ENCODE data around the gene FOXK2. TPM values are rescaled to one million over a fixed set of nuclear protein-coding genes. Genes with fewer than 3 reads are reported as not detected.

FOXK2 gene
- total RNA-seq, 2 experiments from 2014 or later, result 76.2 to 144 TPM

DNA sequence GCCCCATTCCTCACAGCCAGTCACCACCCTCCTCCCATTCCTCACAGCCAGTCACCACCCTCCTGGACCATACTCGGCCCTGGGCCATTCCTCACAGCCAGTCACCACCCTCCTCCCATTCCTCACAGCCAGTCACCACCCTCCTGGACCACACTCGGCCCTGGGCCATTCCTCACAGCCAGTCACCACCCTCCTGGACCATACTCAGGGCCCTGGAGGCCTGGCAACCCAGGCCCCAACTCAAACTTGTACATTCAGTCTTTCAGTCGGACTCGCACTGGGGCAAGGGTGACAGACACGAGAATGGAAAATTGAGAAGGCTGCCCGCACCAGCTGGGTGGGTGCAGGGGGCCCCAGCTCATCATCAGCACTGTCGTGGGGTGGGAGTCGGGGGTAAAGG, 30.4 kb upstream of the FOXK2 start:
- Histone ChIP-seq H3K9me3 (ENCODE audit: low read length) (no peaks in the 10 kb centered on the region), H3K9me2 (ENCODE audit: insufficient read depth, low read length) (no peaks in the 10 kb centered on the region), H3K4me2 (ENCODE audit: low read length) (no peak overlapping the region), H3K36me3 (ENCODE audit: insufficient read depth, low read length) (peaks cover 48% of the 10 kb centered on the region), H3K27ac (ENCODE audit: low read depth, low read length, poor library complexity, severe bottlenecking) (no peak overlapping the region), H3K4me1 (ENCODE audit: insufficient read depth, low read length, poor library complexity, severe bottlenecking) (peaks cover 29% of the 10 kb centered on the region), H3K4me3 (ENCODE audit: low read depth, low read length, poor library complexity, severe bottlenecking) (no peak overlapping the region), H2AFZ (ENCODE audit: low read length) (no peak overlapping the region), H3K79me2 (ENCODE audit: insufficient read depth, low read depth, low read length) (no peaks in the 10 kb centered on the region), H4K20me1 (ENCODE audit: insufficient read depth, low read length) (no peaks in the 10 kb centered on the region)
- ChIA-PET POLR2A (interaction anchor here (0.6 kb wide), 1 partner anchor 57 kb away, joined by 3 read pairs; no protein-coding TSS in a partner anchor), CTCF (ENCODE audit: unreplicated experiment) (no interaction called here)
- TF ChIP-seq, protein P1, sequence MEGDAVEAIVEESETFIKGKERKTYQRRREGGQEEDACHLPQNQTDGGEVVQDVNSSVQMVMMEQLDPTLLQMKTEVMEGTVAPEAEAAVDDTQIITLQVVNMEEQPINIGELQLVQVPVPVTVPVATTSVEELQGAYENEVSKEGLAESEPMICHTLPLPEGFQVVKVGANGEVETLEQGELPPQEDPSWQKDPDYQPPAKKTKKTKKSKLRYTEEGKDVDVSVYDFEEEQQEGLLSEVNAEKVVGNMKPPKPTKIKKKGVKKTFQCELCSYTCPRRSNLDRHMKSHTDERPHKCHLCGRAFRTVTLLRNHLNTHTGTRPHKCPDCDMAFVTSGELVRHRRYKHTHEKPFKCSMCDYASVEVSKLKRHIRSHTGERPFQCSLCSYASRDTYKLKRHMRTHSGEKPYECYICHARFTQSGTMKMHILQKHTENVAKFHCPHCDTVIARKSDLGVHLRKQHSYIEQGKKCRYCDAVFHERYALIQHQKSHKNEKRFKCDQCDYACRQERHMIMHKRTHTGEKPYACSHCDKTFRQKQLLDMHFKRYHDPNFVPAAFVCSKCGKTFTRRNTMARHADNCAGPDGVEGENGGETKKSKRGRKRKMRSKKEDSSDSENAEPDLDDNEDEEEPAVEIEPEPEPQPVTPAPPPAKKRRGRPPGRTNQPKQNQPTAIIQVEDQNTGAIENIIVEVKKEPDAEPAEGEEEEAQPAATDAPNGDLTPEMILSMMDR (conservative IDR thresholded peaks at IDR 0.05; ENCODE audit: low read length), result no peak
- no peak for TF ChIP-seq EZH2phosphoT487 (IDR thresholded peaks at IDR 0.05; ENCODE audit: borderline replicate concordance, low read depth, low read length)
- BruUV-seq (replicated peaks), result no TSS peak
- DNase-seq (ENCODE audit: low spot score), result no peak
- intact Hi-C loops (cut with micrococcal nuclease; ENCODE audit: unreplicated experiment), result no loop called here

DNA sequence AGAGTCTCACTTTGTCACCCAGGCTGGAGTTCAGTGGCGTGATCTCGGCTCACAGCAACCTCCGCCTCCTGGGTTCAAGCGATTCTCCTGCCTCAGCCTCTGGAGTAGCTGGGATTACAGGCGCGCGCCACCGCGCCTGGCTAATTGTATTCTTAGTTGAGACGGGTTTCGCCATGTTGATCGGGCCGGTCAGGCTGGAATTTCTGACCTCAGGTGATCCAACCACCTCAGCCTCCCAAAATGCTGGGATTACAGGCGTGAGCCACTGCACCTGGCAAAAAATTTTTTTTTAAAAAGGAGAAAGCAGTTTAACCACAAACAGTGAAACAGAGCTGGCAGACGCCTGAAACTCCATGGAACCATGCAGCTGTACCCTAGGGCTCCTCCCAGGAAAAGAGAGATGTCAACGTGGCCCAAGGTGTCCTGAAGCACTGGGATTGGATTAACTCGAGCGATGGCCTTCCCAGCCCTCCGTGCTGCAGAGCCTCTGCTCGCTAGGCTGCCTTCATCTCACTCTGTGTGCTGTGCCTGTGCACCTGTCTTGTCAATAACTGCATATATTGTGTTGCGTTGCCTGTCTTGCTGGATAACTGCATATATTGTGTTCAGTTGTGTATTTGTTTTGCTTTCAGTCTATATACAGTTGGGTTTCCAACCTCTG, 29.6 kb upstream of the FOXK2 start:
- Histone ChIP-seq H3K9me3 (ENCODE audit: low read length) (no peaks in the 10 kb centered on the region), H3K27ac (ENCODE audit: low read depth, low read length, poor library complexity, severe bottlenecking) (peak overlapping the region; percentile 59), H3K36me3 (ENCODE audit: insufficient read depth, low read length) (peaks cover 39% of the 10 kb centered on the region), H3K4me2 (ENCODE audit: low read length) (peak overlapping the region; percentile 49), H2AFZ (ENCODE audit: low read length) (no peak overlapping the region), H3K79me2 (ENCODE audit: insufficient read depth, low read depth, low read length) (no peaks in the 10 kb centered on the region), H3K9me2 (ENCODE audit: insufficient read depth, low read length) (no peaks in the 10 kb centered on the region), H4K20me1 (ENCODE audit: insufficient read depth, low read length) (no peaks in the 10 kb centered on the region), H3K4me3 (ENCODE audit: low read depth, low read length, poor library complexity, severe bottlenecking) (peak overlapping the region; percentile 8), H3K4me1 (ENCODE audit: insufficient read depth, low read length, poor library complexity, severe bottlenecking) (peaks cover 34% of the 10 kb centered on the region)
- no peak for DNase-seq (ENCODE audit: low spot score)
- POLR2A ChIA-PET, result interaction anchor here (0.6 kb wide), 2 partner anchors 56 to 156 kb away, joined by 3 to 7 read pairs; no protein-coding TSS in a partner anchor
- intact Hi-C loops (cut with micrococcal nuclease; ENCODE audit: unreplicated experiment), result loop anchor here (1.0 to 10.0 kb wide), 2 partner anchors 41 to 195 kb away; no protein-coding TSS in a partner anchor
- no TSS peak for BruUV-seq (replicated peaks)
- TF ChIP-seq, protein P1 (conservative IDR thresholded peaks at IDR 0.05; ENCODE audit: low read length), result no peak
- TF ChIP-seq EZH2phosphoT487 (IDR thresholded peaks at IDR 0.05; ENCODE audit: borderline replicate concordance, low read depth, low read length), result no peak
- CTCF ChIA-PET (ENCODE audit: unreplicated experiment), result no interaction called here

DNA sequence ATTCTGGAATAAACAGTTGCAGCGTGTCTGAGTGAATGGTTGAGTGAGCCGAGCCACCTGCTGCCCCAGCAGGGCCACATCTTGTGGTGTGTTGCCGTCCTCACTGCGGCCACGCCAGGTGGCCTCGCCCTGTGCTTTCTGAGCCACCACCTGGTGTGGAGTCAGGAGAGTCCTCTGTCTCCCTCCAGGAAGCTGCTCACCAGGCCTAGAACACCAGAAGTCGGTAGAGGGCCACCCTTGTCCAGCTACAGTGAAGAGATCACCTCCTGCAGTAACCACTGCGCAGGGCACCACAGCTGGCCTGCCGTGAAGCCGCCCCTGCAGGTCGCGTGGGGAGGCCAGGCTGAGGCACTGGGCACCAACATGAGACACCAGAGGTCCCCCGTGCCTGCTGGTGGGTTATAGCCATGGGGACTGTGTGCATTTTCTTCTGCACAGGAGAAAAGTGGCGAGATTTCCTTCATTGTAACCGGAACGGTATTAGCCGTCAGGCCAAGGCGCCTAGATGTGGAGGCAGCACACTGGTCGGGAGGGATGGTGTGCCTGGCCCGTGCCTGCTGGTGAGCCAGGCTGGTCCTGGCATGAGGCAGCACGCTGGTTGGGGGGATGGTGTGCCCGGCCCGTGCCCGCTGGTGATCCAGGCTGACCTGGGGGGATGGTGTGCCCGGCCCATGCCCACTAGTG, 28.9 kb upstream of the FOXK2 start:
- ChIA-PET CTCF (ENCODE audit: unreplicated experiment) (no interaction called here), POLR2A (no interaction called here)
- intact Hi-C loops (cut with micrococcal nuclease; ENCODE audit: unreplicated experiment), result loop anchor here (1.0 to 10.0 kb wide), 2 partner anchors 41 to 196 kb away; no protein-coding TSS in a partner anchor
- Histone ChIP-seq H3K9me3 (ENCODE audit: low read length) (no peaks in the 10 kb centered on the region), H3K79me2 (ENCODE audit: insufficient read depth, low read depth, low read length) (no peaks in the 10 kb centered on the region), H3K27ac (ENCODE audit: low read depth, low read length, poor library complexity, severe bottlenecking) (peak overlapping the region; percentile 59), H3K36me3 (ENCODE audit: insufficient read depth, low read length) (peaks cover 35% of the 10 kb centered on the region), H3K4me1 (ENCODE audit: insufficient read depth, low read length, poor library complexity, severe bottlenecking) (peaks cover 40% of the 10 kb centered on the region), H3K9me2 (ENCODE audit: insufficient read depth, low read length) (no peaks in the 10 kb centered on the region), H3K4me3 (ENCODE audit: low read depth, low read length, poor library complexity, severe bottlenecking) (peak overlapping the region; percentile 8), H2AFZ (ENCODE audit: low read length) (no peak overlapping the region), H4K20me1 (ENCODE audit: insufficient read depth, low read length) (no peaks in the 10 kb centered on the region), H3K4me2 (ENCODE audit: low read length) (peak overlapping the region; percentile 49)
- TF ChIP-seq, protein P1 (conservative IDR thresholded peaks at IDR 0.05; ENCODE audit: low read length), result peak; percentile 45
- no peak for TF ChIP-seq EZH2phosphoT487 (IDR thresholded peaks at IDR 0.05; ENCODE audit: borderline replicate concordance, low read depth, low read length)
- peak; percentile 90 for DNase-seq (ENCODE audit: low spot score)
- BruUV-seq (replicated peaks), result no TSS peak
